Measurements from ENCODE around the gene COL18A1. TPM values are rescaled to one million over a fixed set of nuclear protein-coding genes. Genes with fewer than 3 reads are reported as not detected.

The COL18A1 gene
- total RNA-seq, 1 experiment from 2014 or later = 8.4 TPM

DNA sequence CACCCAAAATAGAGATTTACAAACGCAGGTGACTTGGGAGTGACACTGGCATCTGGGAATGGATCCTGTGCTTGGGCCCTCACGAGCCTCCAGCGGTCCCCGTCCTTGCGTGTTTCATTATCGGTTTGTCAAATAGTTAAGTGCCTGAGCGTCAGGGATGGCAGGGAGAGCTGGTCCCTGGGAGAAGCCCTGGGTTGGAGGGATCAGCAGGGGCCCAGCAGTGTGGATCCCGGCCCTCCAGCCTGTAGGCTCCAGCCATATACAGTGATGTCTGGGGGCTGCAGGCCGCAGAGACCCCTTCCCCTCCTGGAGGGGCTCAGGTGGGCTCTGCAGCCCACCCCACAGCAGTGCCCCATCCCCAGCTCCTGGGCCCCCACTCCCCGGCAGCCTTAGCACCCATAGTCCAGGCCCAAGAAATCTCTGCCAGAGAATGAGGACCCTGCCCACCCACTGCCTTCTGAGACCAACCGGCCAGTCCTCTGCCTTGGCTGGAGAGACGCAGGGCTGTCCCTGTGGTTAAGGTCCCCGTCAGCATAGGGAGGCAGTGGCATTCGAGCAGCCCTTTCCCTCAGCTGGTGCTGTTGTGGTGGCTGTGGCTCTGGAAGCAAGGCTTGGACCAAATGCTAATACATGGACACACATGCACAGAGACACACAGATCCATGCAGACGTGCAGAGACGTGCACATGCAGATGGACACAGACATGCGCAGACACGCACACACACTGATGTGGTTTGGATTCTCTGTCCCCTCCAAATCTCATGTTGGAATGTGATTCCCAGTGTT, 139.7 kb downstream of the COL18A1 start:
- no peak for DNase-seq (ENCODE audit: low spot score)

GRCh38 chr21:45545236-45545570, 140.2 kb downstream of the COL18A1 start:
- DNase-seq (ENCODE audit: low spot score) = no peak

- DNase-seq (ENCODE audit: low spot score) = no peak
Observed at GRCh38 chr21:45545691-45546531, 140.9 kb downstream of the COL18A1 start.

- DNase-seq (ENCODE audit: low spot score) = no peak
Observed at GRCh38 chr21:45546636-45547544, 141.9 kb downstream of the COL18A1 start.

- DNase-seq (ENCODE audit: low spot score) = no peak
Observed at GRCh38 chr21:45547545-45547900, 142.6 kb downstream of the COL18A1 start.

- no peak for DNase-seq (ENCODE audit: low spot score)
Observed at GRCh38 chr21:45548711-45549491, 143.9 kb downstream of the COL18A1 start.

GRCh38 chr21:45549626-45550463, 144.9 kb downstream of the COL18A1 start:
- no peak for DNase-seq (ENCODE audit: low spot score)

DNA sequence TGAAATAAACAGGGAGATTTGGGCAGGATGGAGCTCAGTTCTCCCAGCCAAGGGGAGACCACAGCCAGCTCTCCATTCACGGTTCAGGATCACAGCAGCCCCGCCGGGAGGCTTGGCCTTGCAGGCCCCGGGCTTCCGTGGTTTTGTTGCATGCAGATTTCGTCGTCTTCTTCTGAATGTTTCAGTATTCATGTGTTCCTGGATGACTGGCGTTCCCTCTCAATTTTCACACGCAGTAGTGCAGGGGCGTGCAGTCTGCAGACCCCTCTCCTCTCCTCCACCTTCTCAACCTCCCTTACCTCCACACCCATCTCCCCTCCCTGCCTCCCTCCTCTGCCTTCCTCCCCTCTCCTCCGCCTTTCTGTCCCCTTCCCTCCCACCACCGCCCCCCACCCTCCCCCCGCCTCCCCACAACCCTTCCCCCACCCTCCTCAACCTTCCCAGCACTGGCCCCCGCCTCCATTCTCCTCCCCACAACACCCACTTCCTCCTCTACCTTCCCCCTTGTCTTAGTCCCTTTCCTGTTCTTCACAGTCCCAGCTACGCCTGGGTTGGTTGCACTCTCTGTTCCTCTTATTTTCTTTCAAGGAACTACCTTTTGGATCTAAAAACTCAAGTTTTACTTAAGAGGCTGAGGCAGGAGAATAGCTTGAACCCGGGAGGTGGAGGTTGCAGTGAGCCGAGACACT, 145.7 kb downstream of the COL18A1 start:
- DNase-seq (ENCODE audit: low spot score) = no peak

DNA sequence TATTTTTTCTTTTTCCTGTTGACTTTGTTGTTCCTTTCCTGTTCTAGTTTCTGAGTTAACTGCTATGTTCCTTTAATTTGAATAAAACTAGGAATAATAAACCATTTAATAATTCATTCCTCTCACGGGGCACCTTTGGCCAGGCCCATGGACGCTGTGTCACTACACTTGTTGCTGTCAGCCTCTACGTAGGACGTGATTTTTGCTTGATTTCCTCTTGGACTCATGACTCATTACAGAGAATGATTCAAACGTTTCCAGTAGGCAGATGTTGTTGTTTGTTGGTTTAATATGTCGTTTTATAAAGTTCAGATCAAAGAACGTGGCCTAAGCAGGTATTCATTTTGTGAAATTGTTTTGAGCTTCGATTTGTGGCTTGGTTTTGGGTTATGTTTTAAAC, 146.4 kb downstream of the COL18A1 start:
- peak; percentile 80 for DNase-seq (ENCODE audit: low spot score)

DNA sequence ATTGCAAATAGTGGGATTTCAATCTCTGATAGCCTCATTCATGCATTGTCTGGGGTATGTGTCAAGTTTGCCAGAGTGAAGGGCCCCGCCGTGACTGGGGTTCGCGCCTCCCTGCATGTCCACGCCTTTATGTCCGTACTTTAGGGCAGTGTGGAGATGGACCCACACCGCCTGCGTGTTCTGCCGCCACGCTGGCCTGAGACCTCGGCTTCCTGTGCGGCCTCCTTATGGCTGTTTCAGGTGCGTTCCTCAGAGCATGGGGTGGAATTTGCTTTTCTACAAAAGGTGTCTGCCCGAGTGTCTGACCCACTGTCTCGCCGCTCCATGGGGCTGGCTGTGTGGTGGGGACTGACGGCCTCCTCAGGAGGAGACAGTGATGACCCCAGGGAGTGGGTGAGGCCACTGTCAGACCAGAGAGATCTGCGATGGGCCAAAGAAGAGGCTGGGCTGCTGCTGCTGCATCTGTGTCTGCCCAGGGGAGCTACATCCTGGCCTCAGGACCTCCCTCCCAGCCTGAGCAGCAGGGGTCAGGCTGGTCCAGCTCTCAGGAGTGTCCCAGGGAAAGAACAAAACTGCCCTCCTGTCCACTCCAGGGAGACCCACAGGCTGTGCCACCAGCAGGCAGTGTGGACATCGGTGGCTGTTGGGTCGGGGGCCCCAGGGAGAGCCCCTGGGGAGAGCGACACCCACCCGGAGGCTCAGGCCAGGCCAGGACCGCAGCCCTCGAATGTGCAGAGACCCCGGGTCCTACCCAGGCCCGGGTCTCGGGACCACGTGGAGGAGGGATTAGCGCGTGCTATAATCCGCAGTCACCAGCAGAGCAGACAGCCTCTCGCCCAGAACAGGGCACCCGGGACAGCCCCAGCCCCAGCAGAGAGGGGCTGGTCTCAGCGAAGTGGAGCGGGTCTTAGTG, 147.1 kb downstream of the COL18A1 start:
- no peak for DNase-seq (ENCODE audit: low spot score)

GRCh38 chr21:45552696-45553391, 147.9 kb downstream of the COL18A1 start:
- DNase-seq (ENCODE audit: low spot score) = no peak

DNA sequence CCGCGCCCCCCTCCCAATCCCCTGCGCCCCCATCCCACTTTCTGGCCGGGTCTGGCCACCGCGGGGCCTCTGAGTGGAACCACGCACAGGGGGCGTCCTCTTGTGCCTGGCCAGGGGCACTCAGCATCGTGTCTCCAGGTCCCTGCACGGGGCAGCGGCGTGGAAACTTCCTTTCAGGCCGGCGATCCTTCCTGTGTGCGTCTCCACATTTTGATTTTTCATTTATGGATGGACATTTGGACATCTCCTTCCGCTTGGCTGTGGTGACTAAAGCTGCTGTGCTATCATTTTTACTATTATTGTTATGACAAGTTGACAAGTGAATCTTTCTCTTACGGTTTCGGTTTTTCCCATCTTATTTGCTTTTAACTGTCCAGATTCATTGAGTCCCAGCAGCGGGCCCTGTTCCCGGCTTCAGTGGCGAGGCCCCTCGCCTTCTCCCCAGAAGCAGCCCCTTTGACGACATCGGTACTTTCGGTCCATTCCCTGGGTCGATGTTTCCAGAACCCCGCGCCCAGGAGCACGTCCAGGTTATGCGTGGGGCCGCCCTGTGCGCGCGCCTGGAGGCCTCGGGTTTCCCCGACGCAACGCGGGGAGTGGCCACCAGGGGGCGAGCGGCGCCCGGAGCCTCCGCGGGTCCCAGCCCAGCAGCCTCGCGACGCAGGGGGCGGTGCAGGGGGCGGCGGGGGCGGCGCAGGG, 149.7 kb downstream of the COL18A1 start:
- DNase-seq (ENCODE audit: low spot score) = peak; percentile 52

- DNase-seq (ENCODE audit: low spot score) = peak; percentile 49
Observed at GRCh38 chr21:45555251-45555556, 150.2 kb downstream of the COL18A1 start.

DNA sequence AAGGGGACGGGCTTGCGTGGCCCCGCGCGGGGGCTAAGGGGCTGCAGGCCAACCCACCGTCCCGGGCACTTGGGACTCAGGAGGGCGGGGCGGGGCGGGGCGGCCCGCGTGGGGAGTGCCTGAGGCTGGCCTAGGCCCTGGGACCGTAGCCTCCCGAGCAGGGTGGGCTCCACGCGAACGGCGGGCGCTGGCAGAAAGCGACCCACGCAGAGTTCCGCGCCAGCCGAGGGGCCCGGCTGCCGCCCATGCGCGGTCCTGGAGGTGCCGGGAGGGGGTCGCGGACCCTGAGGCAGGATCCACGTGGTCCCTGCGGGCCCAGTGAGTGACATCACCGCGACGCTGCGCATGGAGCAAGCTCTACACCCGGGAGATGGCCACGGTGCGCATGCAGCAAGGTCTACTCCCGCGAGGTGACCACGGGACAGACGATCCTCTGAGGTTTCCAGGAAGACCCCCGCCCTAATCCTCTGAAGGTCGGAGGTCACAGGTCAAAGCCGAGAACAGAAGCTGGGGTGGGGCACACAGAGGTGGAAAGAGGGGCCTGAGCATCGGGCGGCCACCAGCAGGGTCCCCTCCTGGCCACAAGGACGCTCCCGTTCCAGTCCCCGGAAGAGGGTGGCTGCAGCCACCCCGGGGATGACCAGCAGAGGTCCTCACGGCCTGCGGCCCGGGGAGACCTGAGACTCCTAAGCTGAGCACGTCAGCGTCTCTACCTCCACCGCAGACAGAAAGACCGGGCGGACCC, 150.8 kb downstream of the COL18A1 start:
- peak; percentile 78 for DNase-seq (ENCODE audit: low spot score)

GRCh38 chr21:45556302-45556644, 151.3 kb downstream of the COL18A1 start:
- DNase-seq (ENCODE audit: low spot score) = no peak

- DNase-seq (ENCODE audit: low spot score) = no peak
Observed at GRCh38 chr21:45556645-45557615, 152.0 kb downstream of the COL18A1 start.

Measured in H4 (cell line).